ENCODE measurements around the gene GALNT10. TPM values are rescaled to one million over a fixed set of nuclear protein-coding genes. Genes with fewer than 3 reads are reported as not detected.

GALNT10 gene
- total RNA-seq, 1 experiment from 2014 or later = 32.3 TPM

Other genes with a start within 250 kb of the GALNT10 start
- gene FAM114A2, start 151.8 kb upstream of the GALNT10 start, total RNA-seq (2014; rRNA removed; shearing (Covaris generic)) = 28.6 and 30.7 TPM in 2 replicates
- gene MFAP3, start 151.8 kb upstream of the GALNT10 start, total RNA-seq (2014; rRNA removed; shearing (Covaris generic)) = 66.8 and 76.0 TPM in 2 replicates